ENCODE data around the gene COBLL1. TPM values are rescaled to one million over a fixed set of nuclear protein-coding genes. Genes with fewer than 3 reads are reported as not detected.

COBLL1 gene
- total RNA-seq, 1 donor from 2014 or later: 95.3 TPM

- Histone ChIP-seq H3K4me1 (no peaks in the 10 kb centered on the region), H3K27me3 (no peaks in the 10 kb centered on the region), H3K9me3 (no peaks in the 10 kb centered on the region), H3K36me3 (no peaks in the 10 kb centered on the region), H3K4me3 (no peak overlapping the region), H3K27ac (no peak overlapping the region)
- intact Hi-C loops (cut with DNase I): no loop called here
- DNase-seq: no peak
- ATAC-seq: no peak
- TF ChIP-seq CTCF (IDR thresholded peaks at IDR 0.05): no peak
These were observed 162.9 kb downstream of the COBLL1 start for GRCh38 chr2:164678631-164679149.

- no peak for TF ChIP-seq CTCF (IDR thresholded peaks at IDR 0.05)
These were observed 163.9 kb downstream of the COBLL1 start for GRCh38 chr2:164677733-164678132.

GRCh38 chr2:164677271-164677670 is 164.4 kb downstream of the COBLL1 start:
- H3K4me1 ChIP-seq: no peaks in the 10 kb centered on the region
- no peaks in the 10 kb centered on the region for H3K27me3 ChIP-seq
- no peaks in the 10 kb centered on the region for H3K9me3 ChIP-seq
- no peak for TF ChIP-seq CTCF (IDR thresholded peaks at IDR 0.05)
- intact Hi-C loops (cut with DNase I): no loop called here
- no peak overlapping the region for H3K4me3 ChIP-seq
- ATAC-seq: no peak
- no peak for DNase-seq
- H3K36me3 ChIP-seq: no peaks in the 10 kb centered on the region
- H3K27ac ChIP-seq: no peak overlapping the region

More at GRCh38 chr2:164677733-164678132, 163.9 kb downstream of the COBLL1 start:
- Histone ChIP-seq H3K4me1 (no peaks in the 10 kb centered on the region), H3K4me3 (no peak overlapping the region), H3K27ac (no peak overlapping the region), H3K27me3 (no peaks in the 10 kb centered on the region), H3K9me3 (no peaks in the 10 kb centered on the region), H3K36me3 (no peaks in the 10 kb centered on the region)
- ATAC-seq (no peak), DNase-seq (no peak)
- intact Hi-C loops (cut with DNase I): no loop called here

GRCh38 chr2:164675687-164676086 is 165.9 kb downstream of the COBLL1 start:
- Histone ChIP-seq H3K36me3 (no peaks in the 10 kb centered on the region), H3K9me3 (no peaks in the 10 kb centered on the region), H3K4me1 (no peaks in the 10 kb centered on the region), H3K27ac (no peak overlapping the region), H3K4me3 (no peak overlapping the region), H3K27me3 (no peaks in the 10 kb centered on the region)
- no peak for ATAC-seq
- TF ChIP-seq CTCF (IDR thresholded peaks at IDR 0.05): no peak
- no peak for DNase-seq
- intact Hi-C loops (cut with DNase I): no loop called here

- H3K4me1 ChIP-seq: no peaks in the 10 kb centered on the region
- ATAC-seq (no peak), DNase-seq (no peak)
- intact Hi-C loops (cut with DNase I): no loop called here
- H3K27ac ChIP-seq: no peak overlapping the region
- H3K27me3 ChIP-seq: no peaks in the 10 kb centered on the region
- no peak overlapping the region for H3K4me3 ChIP-seq
- no peaks in the 10 kb centered on the region for H3K9me3 ChIP-seq
- no peaks in the 10 kb centered on the region for H3K36me3 ChIP-seq
- TF ChIP-seq CTCF (IDR thresholded peaks at IDR 0.05): no peak
These were observed 166.6 kb downstream of the COBLL1 start for GRCh38 chr2:164675027-164675426.

Measured in upper lobe of right lung (tissue), 1 donor.